Eye (tissue), 1 donor: ENCODE data around the gene ROR2.
A peak's percentile ranks its signal among the peaks of the same experiment; 100 is the strongest.

ENCODE experiments used
- DNase-seq: peaks from one replicate; pipeline ENCODE4 v3.0.0-alpha.2; 2015

Gene ROR2

DNA sequence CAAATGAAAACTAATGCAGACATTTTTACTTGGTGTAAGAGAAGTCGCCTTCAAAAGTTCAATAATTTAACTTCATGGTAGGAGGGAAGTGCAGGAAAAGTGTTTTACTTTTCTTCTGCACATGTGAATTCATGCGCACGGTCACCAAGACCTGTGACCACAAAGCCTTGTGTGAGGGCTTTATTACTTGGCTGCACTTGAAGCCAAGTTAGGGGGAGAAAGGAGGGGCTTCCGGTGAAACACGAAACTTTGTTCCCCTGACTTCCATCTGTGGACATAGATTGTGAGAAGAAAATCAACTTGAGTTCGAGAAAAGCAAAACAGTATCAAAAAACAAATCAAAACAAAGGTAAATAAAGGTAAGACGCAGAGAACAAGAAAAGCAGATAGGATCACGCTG, 239.9 kb downstream of the ROR2 start:
- DNase-seq: no peak

DNA sequence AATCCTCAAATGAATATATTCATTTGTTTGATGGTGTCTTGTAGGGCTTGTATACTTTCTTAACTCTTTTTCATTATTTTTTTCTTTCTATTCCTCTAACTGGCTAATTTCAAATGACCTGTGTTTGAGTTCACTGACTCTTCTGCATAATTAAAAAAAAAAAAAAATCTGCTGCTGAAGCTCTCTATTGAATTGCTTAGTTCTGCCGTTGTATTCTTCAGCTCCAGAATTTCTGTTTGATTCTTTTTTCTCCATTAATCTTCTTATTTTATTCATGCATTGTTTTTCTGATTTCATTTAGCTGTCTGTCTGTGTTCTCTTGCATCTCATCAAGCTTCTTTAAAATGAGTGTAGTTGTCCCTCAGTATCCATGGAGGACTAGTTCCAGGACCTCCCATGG, 244.6 kb downstream of the ROR2 start:
- DNase-seq: no peak

DNA sequence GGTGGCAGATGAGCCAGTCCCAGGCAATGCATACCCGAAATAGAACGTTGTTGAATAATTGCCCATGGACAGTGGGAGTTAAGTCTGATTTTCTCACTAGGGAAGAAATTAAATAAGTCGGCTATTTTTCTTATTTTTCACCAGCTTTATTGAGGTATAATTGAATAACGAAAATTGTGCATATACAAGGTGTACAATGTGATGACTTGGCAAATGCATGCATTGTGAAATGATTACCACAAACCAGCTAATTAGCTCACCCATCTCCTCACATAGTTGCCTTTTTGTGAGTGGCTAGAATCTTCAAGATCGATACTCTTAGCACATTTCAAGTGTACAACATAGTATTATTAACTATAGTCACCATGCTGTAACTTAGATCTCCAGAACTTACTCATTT, 249.6 kb downstream of the ROR2 start:
- no peak for DNase-seq

DNA sequence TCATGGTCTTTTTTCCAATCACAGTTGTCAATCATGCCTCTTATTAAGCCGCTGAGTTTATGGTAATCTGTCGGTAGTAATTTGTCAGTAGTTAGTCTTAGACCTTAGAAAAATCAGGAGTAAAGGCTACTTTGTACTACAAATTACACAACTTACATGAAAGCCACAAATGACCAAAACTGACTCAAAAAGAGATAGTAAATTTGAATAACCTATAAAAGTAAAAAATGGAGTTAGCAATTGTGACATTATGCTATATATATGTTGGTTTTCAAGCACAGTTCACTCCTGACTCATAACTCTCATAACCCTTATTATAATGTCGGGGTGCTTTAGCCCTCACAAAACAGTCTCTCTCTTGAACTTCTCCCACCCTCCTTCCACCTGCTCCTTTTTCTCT, 251.8 kb downstream of the ROR2 start:
- DNase-seq: no peak

DNA sequence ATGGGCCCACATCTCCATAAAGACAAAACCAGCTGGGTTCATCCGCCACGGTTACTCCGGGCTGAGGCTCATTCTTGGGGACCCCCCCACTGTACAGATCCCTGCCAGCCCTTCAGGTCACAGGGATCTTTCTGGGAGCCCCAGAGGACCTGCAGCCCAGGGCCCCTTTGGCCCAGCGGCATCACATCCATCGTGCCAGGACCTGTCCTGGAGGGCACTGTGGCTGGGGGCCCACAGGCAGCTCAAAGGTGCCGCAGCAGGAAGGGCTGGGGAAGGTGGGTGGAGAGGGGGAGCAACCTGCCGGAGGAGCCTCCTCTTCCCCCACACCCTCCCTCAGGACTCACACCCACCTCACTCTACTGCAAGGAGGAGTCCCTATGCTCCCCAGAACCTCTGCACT, 252.8 kb downstream of the ROR2 start:
- no peak for DNase-seq

DNA sequence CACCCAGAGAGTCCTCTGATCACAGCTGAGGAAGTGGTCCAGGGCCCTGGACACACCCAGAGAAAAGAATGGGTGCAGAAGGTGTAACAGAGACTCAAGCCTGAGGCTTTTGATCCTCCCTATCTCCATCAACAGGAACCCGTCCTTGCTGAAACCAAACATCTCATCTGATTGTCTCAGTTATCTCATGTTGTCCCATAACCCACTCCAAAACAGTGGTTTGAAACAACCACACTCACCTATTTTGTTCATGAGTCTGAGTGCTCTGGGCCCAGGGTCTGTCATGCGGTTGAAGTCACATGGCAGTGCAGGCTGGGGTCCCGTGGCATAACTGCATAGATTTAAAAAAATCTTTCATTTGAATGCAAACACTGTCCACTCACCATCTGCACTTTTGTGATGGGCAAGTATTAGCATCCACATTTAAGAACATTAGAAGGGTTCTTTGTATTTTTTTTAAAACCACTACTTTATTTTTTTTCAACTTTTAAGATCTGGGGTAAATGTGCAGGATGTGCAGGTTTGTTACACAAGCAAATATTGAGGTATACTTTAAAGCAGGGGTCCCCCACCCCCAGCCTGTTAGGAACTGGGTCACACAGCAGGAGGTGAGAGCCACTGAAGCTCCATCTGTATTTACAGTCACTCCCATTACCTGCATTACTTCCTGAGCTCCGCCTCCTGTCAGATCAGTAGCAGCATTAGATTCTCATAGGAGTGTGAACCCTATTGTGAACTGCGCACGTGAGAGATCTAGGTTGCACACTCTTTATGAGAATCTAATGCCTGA, 255.8 kb downstream of the ROR2 start:
- no peak for DNase-seq

DNA sequence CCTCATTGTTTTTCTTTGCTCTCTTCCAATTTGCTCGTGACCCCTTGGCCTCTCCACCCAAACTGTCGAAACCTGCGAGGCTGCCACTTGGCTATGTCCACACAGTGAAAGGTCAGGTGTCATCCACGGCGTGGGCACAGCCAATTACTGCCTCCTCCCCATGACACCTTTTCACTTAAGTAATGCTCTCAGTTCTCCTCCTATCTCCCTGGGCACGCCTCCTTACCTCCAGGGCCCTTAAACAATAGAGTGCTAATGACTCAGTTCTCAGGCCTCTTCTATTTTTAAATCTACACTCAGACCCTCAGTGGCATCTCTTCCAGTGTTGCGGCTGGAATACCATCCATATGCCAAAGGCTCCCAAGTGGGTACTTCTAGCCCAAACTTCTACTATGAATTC, 256.8 kb downstream of the ROR2 start:
- DNase-seq: no peak

DNA sequence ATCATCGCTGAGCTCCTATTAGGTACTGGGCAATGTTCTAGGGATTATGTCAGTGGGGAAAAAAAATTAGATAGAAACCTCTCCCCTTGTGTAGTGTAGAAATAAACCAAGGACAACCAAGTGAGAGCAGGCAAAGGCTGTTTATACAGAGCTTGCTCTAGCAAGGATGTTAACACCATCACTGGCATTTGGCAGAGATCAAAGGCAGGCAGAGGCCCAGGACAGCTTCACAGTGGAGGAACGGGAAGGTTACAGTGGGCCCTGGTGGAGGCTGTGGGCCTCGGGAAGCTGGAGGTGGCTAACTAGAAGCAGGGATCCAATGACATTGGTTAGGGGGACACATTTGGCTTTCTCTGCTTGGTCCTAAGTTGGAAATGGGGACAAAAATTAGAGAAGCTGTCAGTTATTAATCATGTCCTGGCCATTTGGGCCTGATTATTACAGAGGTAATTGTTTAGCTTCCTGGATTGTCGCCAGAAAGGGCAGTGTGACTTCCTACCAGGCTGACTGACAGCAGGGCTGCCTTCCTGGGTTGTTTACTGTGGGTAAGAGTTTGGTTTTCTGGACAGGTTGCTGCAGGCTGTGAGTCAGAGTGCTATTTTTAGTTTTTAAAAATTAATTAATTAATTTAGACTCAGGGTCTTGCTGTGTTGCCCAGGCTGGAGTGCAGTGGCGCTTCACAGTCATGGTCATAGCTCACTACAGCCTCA, 259.3 kb downstream of the ROR2 start:
- no peak for DNase-seq

DNA sequence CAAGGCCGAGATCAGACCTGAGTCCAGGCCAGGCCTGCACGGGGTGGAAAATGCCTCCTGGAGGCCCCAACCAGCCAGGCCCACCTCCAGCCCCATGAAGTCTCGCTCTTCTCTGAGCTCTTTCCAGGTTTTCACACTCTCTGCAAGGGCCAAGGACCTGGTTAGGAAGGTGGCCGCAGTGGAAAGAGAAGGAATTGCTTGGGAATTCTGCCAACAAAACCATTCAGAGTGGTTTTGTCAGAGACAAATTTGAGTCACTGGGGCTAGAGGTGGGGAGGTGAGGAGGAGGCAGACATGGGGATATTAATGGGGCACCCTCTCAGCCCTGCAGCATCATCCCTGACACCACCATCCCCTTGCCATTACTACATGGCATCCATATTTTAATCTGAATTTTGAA, 261.0 kb downstream of the ROR2 start:
- DNase-seq: no peak

DNA sequence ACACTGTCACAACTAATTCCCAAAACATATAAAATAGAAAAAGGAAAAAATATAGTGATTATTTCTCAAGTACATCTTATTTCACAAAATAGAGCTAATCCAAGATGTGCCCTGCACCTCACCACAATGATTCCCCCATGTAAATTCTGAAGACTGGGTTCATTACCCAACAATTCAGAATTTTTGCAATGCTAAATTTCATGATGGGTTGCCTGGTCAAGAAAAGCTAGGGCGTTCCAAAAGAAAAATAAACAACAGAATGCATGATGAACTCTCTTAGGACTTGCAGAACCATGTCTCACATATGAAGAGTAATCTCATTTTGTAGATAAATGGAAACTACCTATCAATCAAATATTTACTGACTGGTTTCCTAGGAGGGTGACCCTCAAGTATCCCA, 266.8 kb downstream of the ROR2 start:
- DNase-seq: no peak

DNA sequence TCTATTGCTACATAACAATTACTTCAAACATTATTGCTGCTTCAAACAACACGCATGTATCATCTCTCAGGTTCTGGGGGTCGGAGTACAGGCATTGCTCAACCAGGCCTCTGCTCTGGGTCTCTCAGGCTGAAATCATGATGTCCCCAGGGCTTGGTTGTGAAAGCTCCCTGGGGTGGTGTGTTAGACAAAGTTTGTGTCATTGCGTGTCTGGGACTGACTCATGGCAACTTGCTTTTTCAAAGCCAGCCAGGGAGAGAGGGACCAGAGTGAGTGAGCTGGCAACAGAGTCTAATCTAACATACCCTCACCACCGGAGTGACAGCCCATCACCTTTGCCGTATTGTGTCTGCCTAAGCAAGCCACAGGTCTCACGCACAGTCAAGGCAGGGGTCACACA, 267.2 kb downstream of the ROR2 start:
- no peak for DNase-seq

DNA sequence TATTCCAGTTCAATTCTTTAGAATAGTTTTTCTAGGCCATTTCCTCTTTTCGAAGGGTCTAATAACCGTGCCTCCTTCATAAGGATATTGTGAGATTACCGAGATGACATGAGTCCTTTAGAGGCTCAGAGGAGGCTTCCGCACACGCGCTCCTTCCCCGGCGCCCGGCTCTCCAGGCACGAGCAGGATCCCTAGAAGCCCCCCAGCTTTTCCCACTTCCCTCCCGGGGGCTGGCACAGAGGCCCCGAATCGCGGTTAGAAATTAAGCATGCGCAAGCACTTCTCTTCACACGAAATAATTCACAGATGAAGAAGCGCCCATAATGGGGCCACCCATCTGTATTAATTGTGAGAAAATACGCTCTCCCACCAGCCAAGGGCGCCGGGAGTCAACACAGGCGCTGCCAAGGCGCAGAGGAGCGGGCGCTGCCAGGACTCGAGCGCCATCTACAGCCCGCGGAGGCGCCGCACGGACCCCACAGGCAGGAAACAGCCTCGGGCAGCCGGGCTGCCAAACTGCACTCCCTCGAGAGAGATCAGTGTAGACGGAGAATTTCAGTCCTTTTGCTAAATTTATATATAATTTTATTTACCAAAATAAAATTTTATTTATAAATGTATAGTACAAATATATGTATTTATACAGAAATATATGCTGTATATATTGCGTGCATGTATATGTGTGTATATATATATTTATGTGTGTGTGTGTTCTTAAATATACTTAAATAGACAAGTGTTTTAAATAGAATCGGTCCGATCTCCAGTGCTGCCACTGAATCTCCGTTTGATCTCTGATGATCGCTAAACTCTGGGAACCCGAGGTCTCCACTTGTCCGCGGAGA, 268.3 kb downstream of the ROR2 start:
- peak; percentile 94 for DNase-seq

DNA sequence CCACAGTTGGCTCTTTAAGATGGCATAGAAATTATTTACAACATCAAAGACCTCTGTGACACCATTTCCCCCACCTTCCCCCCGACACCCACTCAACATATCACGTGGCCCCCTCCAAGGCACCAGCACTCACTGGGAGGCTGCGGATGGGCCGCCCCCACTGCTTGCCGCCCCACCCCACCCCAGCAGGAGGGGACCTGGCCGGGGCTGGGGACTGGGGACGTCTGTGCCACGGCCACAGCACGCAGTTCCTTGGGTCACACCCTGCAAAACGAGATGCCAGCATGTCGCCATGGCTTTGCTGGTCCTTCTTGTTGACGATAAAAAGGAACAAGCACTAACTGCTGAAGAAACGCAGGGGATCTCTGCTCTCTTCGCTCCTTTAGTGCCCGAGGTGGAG, 269.0 kb downstream of the ROR2 start:
- no peak for DNase-seq

DNA sequence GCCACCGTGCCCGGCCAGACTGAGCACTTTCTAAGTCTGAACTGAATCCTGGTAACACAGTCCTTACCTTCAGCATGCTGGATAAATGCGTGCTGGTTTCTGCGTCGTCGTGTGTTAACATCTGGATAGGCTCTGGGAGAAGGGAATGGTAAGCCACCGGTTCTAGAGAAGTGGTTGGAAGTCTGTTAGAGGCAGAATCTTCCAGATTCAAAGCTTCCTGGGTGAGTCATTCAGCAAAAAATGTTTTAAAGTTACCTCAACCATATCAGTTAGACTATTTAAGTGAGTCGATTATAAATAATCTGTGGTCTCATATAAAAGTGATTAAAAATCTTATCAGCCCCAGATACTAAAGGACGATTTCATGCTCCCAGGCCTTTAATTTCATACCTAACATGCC, 269.9 kb downstream of the ROR2 start:
- DNase-seq: no peak

DNA sequence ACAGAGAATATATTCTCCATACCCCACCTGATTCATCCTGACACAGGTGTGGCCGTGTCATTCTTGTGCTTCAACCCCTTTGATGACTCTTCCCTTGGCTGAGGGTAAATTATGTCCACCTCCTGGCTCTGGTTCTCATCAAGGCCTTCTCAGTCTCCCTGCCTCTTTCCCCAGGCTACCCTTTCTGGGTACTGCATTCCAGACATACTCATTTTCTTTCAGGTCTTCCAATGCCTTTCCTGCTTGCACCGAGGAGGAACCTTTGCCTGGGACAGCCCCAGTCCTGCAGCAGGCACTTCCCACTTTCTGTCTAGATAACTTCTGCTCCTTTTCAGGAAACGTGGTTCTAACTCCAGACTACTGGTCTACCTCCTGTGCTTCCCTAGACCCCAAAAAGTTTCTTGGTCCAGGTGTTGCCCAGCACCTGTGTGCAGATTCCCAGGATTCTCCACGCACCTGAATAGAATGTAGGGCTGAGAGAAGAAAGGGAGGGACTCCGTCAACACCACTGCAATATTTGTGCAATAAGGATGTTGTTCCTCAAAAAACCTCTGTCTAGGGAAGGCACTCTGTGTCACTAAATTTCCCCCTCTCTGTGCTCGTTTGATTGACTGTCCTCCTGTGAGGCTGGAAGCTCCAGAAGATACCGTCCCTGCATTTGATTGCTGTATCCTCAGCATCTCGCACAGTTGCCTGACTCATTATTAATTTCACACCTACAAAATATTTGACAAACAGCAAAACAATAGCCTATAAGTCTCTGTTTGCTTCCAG, 271.0 kb downstream of the ROR2 start:
- DNase-seq: no peak

DNA sequence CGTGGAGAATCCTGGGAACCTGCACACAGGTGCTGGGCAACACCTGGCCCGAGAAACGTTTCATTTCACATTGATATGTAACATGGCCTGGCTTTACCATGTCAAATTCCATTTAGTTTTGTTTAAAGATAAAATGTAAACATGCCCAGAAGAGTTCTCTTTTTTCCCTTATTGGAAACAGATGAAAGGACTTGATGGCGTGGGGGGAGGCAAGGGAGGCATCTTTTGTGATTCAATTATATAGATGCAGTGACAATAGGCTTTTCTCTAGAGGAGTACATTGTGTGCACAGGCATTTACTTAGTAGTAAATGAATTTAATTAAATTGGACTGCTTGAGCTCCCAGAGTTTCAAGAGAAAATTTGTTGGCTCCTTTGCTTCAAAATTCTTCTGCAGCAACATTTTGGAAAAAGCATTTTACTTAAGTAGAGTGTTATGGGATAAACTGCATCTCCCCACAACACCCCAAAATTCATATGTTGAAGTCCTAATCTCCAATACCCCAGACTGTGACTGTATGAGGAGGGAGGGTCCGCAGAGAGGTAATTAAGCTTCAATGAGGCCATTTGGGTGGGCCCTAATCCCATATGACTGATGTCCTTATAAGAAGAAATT, 272.1 kb downstream of the ROR2 start:
- peak; percentile 57 for DNase-seq

DNA sequence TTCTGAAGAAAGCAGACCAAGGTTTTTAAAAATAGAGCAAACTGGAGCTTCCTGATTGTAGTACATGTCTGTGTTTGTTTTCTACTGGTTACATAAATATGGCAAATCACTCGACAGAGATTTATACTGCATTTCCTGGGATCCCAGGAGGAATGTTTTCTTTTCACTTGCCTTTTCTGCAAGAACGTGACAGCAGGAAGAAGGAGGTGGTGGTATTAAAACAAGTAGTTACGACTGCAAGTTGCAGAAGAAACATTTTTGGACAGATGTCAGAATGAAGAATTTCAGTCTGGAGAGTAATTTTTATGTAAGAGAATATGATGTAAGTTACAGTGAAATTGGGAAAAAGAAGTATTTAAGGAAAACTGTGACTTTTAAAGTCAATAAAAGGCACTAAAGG, 272.7 kb downstream of the ROR2 start:
- DNase-seq: no peak

DNA sequence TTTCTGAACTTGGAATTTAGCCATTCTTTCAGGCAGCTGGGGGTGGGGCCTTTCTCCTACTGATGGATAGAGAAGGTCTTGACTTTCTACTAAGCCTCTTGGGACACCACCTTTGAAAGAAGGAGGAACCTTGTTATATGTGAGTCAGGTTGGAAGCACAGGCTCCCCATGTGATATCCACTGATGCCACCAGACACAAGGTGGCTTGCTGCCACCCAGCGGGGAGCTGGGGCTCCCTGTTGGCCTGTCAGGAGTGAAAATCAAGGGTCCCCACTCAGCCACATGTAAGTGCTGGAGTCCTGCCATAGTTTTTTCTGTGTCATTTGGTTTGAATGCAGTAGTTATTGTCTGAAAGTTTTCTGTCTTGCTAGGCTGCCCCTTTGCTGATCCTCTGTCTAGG, 274.0 kb downstream of the ROR2 start:
- no peak for DNase-seq

DNA sequence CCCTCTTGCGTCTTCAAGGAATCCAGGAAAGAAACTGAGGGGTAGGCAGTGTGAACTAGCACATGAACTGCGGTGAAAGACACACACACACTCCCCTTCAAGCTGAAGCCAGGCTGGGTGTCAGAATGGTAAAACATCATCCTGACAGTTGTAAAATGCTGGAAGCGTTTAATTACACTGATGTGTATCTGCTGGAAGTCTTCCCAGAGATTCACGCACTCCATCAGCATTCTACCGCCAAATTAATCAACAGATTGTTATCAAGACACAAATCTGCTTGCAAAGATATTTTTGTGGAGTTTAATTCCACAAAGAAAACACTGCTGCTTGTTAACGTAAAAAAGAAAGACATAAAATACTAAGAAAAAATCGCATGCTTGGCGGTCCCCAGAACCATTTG, 285.4 kb downstream of the ROR2 start:
- no peak for DNase-seq

DNA sequence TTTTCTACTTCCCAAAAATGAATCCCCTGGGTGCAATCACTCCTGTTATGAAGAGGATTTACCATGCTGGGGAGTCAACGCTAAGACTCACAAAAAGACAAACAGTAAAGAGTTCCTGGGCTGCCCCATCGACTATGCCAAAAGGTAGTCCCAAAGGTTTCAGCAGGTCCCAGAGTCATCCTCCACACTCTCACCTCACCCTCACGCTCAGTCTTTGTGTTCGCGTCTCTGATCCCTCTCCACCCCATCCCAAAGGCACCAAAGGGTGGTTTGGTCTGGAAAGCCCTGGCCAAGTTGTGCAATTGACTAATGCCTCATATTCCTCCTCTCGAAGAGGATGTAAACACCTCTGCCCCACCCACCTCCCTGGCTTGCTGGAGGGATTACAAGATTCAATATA, 286.2 kb downstream of the ROR2 start:
- DNase-seq: no peak

DNA sequence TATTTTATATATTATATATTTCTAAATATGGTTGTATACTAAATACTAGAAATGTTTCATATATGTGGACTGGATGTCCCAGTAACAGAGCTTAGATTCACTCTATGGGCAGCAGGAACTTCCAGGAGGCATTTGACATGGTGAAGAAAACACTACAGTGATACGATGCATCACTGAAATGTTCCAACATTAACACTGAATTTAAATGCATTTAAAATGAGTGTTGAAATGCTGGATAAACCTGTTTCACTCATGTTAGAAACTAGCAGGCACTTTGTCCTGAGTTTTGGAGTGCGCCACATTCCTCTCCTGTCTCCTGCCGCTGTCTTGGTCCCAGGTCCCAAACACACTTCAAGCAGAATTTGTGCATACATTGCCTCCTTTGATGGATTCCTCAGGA, 288.6 kb downstream of the ROR2 start:
- DNase-seq: no peak

DNA sequence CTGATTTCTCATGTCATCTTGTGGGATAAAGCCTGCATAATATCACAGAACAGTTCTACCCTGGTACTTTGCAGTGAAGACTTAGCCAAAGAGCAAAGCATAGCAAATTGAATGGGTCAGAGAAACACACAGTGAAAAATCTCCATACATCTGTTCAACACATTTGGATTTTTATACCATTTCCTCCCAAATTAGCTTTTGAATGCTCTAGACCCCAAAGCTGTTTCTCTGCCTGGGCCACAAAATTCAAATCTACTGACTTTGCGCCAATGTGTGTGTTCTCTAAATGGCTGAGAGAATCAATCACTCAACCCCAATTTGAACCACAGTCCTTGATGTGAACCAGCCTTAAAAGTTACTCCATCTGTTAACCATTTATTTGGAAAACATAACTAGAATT, 289.5 kb downstream of the ROR2 start:
- DNase-seq: no peak
